Gastroesophageal sphincter (tissue), 3 donors: ENCODE data around the gene UNC93A.

Experiments used
- EP300 ChIP-seq: sonication (generic); formaldehyde crosslinking; IDR thresholded peaks from one replicate; pipeline ENCODE4 v1.6.1; 2017; ENCODE audit warnings: antibody characterized with exemption, mild to moderate bottlenecking
- POLR2A ChIP-seq, 2 donors: fragments of 450-650 bp; IDR thresholded peaks; one replicate each; pipeline ENCODE4 v1.6.1; 2017; ENCODE audit warnings: antibody characterized with exemption in 2 of 2, mild to moderate bottlenecking in 2 of 2, moderate library complexity in 1 of 2
- POLR2AphosphoS5 ChIP-seq: sonication (generic); formaldehyde crosslinking; IDR thresholded peaks from one replicate; pipeline ENCODE4 v1.6.1; 2017; ENCODE audit warnings: antibody characterized with exemption
- TF ChIP-seq, protein P1 (sequence below), 4 experiments: fragments of 200-600 bp in 2 of 4; fragments of 450-650 bp in 2 of 4; sonication (generic) in 1 of 4; IDR thresholded peaks; one replicate each; pipeline ENCODE4 v1.5.1; 2017 to 2019; ENCODE audit warnings: antibody characterized with exemption in 4 of 4, mild to moderate bottlenecking in 2 of 4, moderate library complexity in 2 of 4

DNA sequence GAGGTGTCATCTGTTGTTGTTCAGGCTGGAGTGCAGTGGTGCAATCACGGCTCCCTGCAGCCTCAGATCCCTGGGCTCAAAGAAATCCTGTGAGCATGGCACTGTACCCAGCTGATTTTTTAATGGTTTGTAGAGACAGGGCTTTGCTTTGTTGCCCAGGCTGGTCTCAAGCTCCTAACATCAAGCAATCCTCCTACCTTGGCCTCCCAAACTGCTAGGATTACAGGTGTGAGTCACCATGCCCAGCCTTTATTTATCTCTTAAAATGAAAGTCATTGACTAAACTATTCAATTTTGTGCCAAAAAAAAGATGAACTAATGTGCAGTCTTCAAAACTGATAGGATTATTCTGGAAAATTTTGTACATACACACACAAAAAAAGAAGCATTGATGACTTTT lies 38.8 kb upstream of the UNC93A start:
- TF ChIP-seq, protein P1, sequence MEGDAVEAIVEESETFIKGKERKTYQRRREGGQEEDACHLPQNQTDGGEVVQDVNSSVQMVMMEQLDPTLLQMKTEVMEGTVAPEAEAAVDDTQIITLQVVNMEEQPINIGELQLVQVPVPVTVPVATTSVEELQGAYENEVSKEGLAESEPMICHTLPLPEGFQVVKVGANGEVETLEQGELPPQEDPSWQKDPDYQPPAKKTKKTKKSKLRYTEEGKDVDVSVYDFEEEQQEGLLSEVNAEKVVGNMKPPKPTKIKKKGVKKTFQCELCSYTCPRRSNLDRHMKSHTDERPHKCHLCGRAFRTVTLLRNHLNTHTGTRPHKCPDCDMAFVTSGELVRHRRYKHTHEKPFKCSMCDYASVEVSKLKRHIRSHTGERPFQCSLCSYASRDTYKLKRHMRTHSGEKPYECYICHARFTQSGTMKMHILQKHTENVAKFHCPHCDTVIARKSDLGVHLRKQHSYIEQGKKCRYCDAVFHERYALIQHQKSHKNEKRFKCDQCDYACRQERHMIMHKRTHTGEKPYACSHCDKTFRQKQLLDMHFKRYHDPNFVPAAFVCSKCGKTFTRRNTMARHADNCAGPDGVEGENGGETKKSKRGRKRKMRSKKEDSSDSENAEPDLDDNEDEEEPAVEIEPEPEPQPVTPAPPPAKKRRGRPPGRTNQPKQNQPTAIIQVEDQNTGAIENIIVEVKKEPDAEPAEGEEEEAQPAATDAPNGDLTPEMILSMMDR (IDR thresholded peaks at IDR 0.05) = no peak
- TF ChIP-seq POLR2A (IDR thresholded peaks at IDR 0.05) (no peak), EP300 (no peak), POLR2AphosphoS5 (no peak)
